Stimulated activated CD4-positive, alpha-beta T cell treated with anti-CD3 and anti-CD28 coated beads, Interleukin-12 subunit alpha, Interleukin-12 subunit beta, amount 100 ng/mL, for 4 hours (primary cell): Measurements from ENCODE around the gene GCA.

Source experiments
- DNase-seq: peaks from one replicate; pipeline ENCODE4 v3.0.0-alpha.2; 2020

Gene GCA

GRCh38 chr2:162328424-162329157 is 15.3 kb upstream of the GCA start:
- DNase-seq: no peak

DNA sequence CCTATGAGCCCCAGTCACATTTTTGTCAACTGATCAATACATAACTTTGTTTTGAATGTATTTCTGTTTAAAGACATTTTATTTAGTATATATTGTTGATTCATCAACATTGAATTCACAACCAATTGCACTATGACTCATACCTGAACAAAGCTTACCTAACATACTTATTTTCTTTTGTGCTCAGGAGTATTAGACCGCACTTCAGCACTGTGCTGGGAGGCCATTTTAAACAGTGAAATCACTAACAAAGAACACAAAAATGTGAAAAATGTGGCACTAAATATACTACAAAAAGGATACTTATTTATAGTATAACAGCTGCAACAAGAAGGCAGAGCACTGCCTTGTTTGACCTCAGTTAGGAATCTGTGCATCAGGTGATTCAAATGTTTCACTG is 13.1 kb upstream of the GCA start:
- no peak for DNase-seq

DNA sequence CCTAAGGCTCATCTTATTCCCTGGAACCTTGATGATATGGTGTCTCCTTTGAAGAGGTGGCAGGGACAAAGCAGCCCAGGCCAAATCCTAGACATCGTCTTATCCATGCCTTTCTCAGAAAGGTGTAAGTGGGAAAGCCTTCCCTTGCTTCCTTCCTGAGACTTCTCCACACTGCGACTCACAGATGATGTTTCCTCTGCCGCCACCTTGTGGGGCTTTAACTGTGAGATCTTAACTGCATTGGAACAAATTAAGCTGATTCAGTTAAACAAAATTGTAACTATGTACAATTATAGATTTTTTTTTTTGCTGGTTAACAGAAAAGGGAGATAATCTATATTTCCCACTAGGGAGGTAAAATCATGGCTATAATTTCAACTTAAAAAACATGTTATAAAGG is 10.0 kb upstream of the GCA start:
- DNase-seq: no peak

- no peak for DNase-seq
Observed at GRCh38 chr2:162337868-162338267, 6.1 kb upstream of the GCA start.

GRCh38 chr2:162340822-162341221 is 3.1 kb upstream of the GCA start:
- DNase-seq: no peak

DNA sequence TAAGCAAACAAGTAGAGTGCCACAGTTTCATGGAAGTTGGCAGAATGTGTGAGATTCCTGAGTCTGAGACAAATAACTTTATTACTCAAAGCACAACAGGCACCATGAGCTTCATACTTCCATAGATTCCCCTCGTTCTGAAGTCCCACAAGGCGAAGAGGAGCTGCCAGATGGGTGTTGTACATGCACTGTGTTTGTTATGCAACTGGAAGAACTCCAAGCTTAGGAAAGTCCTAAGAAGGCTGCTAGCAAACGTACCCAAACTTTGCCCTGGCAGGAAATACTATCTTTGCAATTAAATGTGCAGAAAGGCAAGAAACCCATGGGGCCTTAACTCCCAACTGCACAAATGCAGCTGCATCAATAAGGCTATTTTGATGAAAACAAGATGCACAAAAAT is 1.6 kb upstream of the GCA start:
- DNase-seq: no peak

DNA sequence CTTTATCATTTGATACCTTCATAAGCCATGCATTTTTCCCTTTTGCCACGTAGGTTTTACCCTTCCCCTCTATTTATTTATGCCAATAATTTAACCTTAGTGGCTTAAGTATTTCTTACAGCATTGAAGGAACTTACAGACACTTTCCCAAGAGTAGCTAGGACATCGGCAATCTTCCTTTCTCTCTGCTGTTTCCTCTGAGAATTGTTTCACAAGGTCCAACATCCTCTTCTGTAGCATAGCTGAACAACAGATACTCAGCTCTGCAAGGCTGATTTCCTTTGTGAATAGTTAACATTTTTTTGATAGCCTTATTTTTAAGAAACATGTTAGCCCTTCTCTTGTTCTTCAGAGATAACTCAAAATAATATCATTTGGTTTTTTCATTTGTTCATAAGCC is 1.1 kb upstream of the GCA start:
- no peak for DNase-seq

DNA sequence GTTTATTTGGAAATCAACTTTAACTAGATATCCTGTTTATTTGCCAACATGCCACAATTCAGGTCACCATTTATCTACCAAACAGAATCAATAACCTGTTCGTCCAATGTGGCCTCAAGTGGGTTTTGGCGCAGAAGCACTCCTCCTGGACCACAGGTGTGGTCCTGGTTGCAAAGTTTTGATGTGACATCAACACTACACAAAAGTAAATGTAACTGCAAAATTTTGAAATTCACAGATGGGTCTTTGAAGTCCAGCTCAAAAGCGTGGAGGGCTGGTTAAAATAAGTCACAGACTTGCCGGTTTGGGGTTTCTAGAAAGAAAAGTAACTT is 474 bp upstream of the GCA start:
- DNase-seq: no peak

GRCh38 chr2:162344617-162344950 is 652 bp downstream of the GCA start:
- DNase-seq: no peak

DNA sequence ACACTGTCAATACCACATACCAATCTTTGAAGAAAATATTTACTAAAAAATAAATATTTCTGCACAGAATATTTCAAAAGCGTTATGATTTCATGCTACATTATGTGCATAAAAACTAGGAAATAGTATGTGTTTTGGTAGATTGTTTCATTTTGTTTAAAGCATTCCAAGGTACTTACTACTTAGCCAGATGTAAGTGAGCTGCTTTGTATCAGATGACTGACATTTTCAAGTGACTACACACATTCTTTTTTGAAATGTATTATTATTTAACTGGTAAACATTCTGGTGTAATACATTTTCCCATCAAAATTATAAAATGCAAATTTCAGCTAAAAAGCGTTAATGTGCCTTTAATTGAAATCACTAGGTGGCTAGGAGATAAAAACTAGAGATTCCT is 21.5 kb downstream of the GCA start:
- DNase-seq: no peak

GRCh38 chr2:162368494-162368893 is 24.6 kb downstream of the GCA start:
- DNase-seq: no peak

DNA sequence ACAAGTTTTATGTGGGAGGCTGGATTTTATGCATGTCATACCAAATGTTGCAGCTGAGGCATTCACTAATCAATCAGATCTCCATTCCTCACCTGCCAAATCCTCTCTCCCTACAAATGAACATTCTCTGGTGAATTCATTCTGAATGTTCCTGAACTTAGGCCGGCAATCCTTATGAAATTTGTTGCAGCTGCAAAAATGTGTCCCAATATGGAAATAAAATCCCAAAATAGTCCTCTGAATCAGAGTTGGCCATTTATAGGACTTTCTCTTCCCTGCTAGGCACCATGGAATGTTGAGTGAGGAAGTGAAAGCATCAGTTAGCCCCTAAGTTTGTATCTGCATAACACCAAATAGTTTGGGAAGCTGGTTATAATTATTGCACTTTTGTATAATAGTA is 25.6 kb downstream of the GCA start:
- DNase-seq: no peak

GRCh38 chr2:162370931-162371330 is 27.0 kb downstream of the GCA start:
- DNase-seq: no peak

- no peak for DNase-seq
Observed at GRCh38 chr2:162372818-162373217, 28.9 kb downstream of the GCA start.

GRCh38 chr2:162379719-162380580 is 36.0 kb downstream of the GCA start:
- DNase-seq: no peak

- no peak for DNase-seq
Observed at GRCh38 chr2:162381851-162382250, 37.9 kb downstream of the GCA start.

- DNase-seq: no peak
Observed at GRCh38 chr2:162382278-162382677, 38.3 kb downstream of the GCA start.

GRCh38 chr2:162385536-162385935 is 41.6 kb downstream of the GCA start:
- no peak for DNase-seq

GRCh38 chr2:162390801-162391200 is 46.9 kb downstream of the GCA start:
- DNase-seq: no peak

- no peak for DNase-seq
Observed at GRCh38 chr2:162400336-162400735, 56.4 kb downstream of the GCA start.

DNA sequence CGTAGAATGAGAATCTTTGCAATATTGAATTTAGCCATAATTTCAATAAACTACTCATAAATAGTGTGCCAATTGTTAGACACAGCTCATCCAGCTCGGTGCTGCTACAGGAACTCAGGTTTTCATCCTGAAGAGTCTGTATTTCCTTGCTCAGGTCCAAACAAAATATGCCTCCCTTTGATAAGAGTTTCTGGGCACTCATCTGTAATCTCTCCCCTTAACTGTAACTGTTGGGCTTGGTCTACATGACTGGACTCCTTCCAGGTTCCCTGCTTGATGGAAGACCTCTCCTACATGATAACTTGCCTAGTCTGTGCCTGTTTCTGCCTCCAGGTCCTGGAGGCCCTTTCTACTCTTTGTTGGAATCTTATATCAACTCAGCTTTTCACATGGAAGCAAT is 57.9 kb downstream of the GCA start:
- DNase-seq: no peak

GRCh38 chr2:162403884-162404283 is 60.0 kb downstream of the GCA start:
- DNase-seq: no peak
